Hepatocyte (in vitro differentiated cells): ENCODE data around the gene GCNT3. TPM values are rescaled to one million over a fixed set of nuclear protein-coding genes. Genes with fewer than 3 reads are reported as not detected.

Source experiments
- DNase-seq: peaks from one replicate; pipeline ENCODE4 v3.0.0-alpha.2; 2016; ENCODE audit warnings: low spot score
- H2AFZ ChIP-seq: fragments of 200-600 bp; sonication (generic); 2 replicates; pipeline ENCODE4 v1.6.0; 2016; ENCODE audit warnings: antibody characterized with exemption, mild to moderate bottlenecking
- H3K27ac ChIP-seq: fragments of 200-600 bp; sonication (generic); 2 replicates; pipeline ENCODE4 v1.5.1; 2016; ENCODE audit warnings: mild to moderate bottlenecking
- H3K27me3 ChIP-seq: fragments of 200-600 bp; sonication (generic); 2 replicates; pipeline ENCODE4 v1.6.1; 2016
- H3K36me3 ChIP-seq: fragments of 200-600 bp; sonication (generic); replicated peaks from 2 replicates; pipeline ENCODE4 v1.5.1; 2016; ENCODE audit warnings: low read depth; ENCODE audit not compliant: insufficient read depth
- H3K4me1 ChIP-seq: fragments of 200-600 bp; sonication (generic); 2 replicates; pipeline ENCODE4 v1.5.1; 2016; ENCODE audit warnings: mild to moderate bottlenecking, moderate library complexity; ENCODE audit not compliant: insufficient read depth
- H3K4me2 ChIP-seq: fragments of 200-600 bp; sonication (generic); 2 replicates; pipeline ENCODE4 v1.6.0; 2016
- H3K4me3 ChIP-seq: fragments of 200-600 bp; sonication (generic); 2 replicates; pipeline ENCODE4 v1.5.1; 2016; ENCODE audit warnings: mild to moderate bottlenecking
- H3K79me2 ChIP-seq: fragments of 200-600 bp; sonication (generic); 2 replicates; pipeline ENCODE4 v1.6.0; 2017; ENCODE audit warnings: mild to moderate bottlenecking
- H3K9me2 ChIP-seq: fragments of 200-600 bp; sonication (generic); replicated peaks from 2 replicates; pipeline ENCODE4 v1.6.0; 2017; ENCODE audit warnings: mild to moderate bottlenecking; ENCODE audit not compliant: insufficient read depth
- H3K9me3 ChIP-seq: fragments of 200-600 bp; sonication (generic); 2 replicates; pipeline ENCODE4 v1.5.1; 2016; ENCODE audit warnings: low read depth, mild to moderate bottlenecking
- H4K20me1 ChIP-seq: fragments of 200-600 bp; sonication (generic); 2 replicates; pipeline ENCODE4 v1.6.0; 2016; ENCODE audit warnings: mild to moderate bottlenecking; ENCODE audit not compliant: insufficient read depth, poor library complexity, severe bottlenecking
- EZH2 ChIP-seq: fragments of 200-600 bp; sonication (generic); IDR thresholded peaks from 2 replicates; pipeline ENCODE4 v1.6.1; 2016; ENCODE audit warnings: antibody characterized with exemption, mild to moderate bottlenecking, borderline replicate concordance
- EZH2phosphoT487 ChIP-seq: fragments of 200-600 bp; sonication (generic); IDR thresholded peaks from one replicate; pipeline ENCODE4 v1.6.1; 2018; ENCODE audit warnings: antibody characterized with exemption, mild to moderate bottlenecking, low read depth, moderate library complexity; ENCODE audit not compliant: unreplicated experiment, severe bottlenecking
- WGBS: methylation state at CpG from one replicate; pipeline ENCODE4 v1.1.6; 2016; ENCODE audit warnings: low lambda C conversion rate; ENCODE audit errors: missing lambda C conversion rate; 5-methylcytosine and 5-hydroxymethylcytosine counted together
- polyA plus RNA-seq: library from polyadenylated mRNA; unstranded; fragments of >200 nt; fragmentation: Nextera tagmentation; extraction: Ambion mirVana; gene quantifications from 2 replicates; pipeline ENCODE4 v1.2.1, GENCODE V29; 2016
- total RNA-seq: library from RNA; depleted of rRNA; stranded (reverse); fragments of >200 nt; gene quantifications from 2 replicates; pipeline ENCODE4 v1.2.3, GENCODE V29; 2014
- TF ChIP-seq, protein P1 (sequence below): fragments of 200-600 bp; sonication (generic); IDR thresholded peaks from 2 replicates; pipeline ENCODE4 v1.5.1; 2016; ENCODE audit warnings: antibody characterized with exemption, mild to moderate bottlenecking; ENCODE audit not compliant: poor library complexity

Gene GCNT3
- total and polyA plus RNA-seq, 2 experiments from 2014 or later, result 19.9 to 21.6 TPM

- H2AFZ ChIP-seq, result no peak overlapping the region
- no peak overlapping the region for H3K4me2 ChIP-seq
- peaks cover 66% of the 10 kb centered on the region for H3K79me2 ChIP-seq
- peaks cover 12% of the 10 kb centered on the region for H3K4me1 ChIP-seq
- H3K36me3 ChIP-seq, result no peaks in the 10 kb centered on the region
- DNase-seq, result no peak
- no peak for TF ChIP-seq EZH2phosphoT487
- TF ChIP-seq EZH2, result no peak
- TF ChIP-seq, protein P1, sequence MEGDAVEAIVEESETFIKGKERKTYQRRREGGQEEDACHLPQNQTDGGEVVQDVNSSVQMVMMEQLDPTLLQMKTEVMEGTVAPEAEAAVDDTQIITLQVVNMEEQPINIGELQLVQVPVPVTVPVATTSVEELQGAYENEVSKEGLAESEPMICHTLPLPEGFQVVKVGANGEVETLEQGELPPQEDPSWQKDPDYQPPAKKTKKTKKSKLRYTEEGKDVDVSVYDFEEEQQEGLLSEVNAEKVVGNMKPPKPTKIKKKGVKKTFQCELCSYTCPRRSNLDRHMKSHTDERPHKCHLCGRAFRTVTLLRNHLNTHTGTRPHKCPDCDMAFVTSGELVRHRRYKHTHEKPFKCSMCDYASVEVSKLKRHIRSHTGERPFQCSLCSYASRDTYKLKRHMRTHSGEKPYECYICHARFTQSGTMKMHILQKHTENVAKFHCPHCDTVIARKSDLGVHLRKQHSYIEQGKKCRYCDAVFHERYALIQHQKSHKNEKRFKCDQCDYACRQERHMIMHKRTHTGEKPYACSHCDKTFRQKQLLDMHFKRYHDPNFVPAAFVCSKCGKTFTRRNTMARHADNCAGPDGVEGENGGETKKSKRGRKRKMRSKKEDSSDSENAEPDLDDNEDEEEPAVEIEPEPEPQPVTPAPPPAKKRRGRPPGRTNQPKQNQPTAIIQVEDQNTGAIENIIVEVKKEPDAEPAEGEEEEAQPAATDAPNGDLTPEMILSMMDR, result no peak
- no peak overlapping the region for H3K4me3 ChIP-seq
- H3K9me2 ChIP-seq, result no peaks in the 10 kb centered on the region
- H3K27ac ChIP-seq, result no peak overlapping the region
- 100% methylated on average over 1 of the region's 1 CpG for WGBS
- peaks cover 17% of the 10 kb centered on the region for H4K20me1 ChIP-seq
- H3K27me3 ChIP-seq, result no peaks in the 10 kb centered on the region
- no peaks in the 10 kb centered on the region for H3K9me3 ChIP-seq
Measured at GRCh38 chr15:59654046-59654445, 42.5 kb downstream of the GCNT3 start.

- under 1% methylated on average over 46 of the region's 59 CpGs for WGBS
- H3K4me1 ChIP-seq, result peaks cover 12% of the 10 kb centered on the region
- TF ChIP-seq EZH2phosphoT487, result no peak
- TF ChIP-seq, protein P1, result no peak
- no peak for TF ChIP-seq EZH2
Measured at GRCh38 chr15:59656897-59657634, 45.5 kb downstream of the GCNT3 start, which contains the start of gene GTF2A2. TSS of gene GTF2A2 (minus strand) at chr15:59657515. CDS start at chr15:59652277, 5,238 bp downstream.

GRCh38 chr15:59657635-59658125 is 46.1 kb downstream of the GCNT3 start:
- no peaks in the 10 kb centered on the region for H3K9me3 ChIP-seq
- H4K20me1 ChIP-seq, result peaks cover 17% of the 10 kb centered on the region
- no peak for TF ChIP-seq EZH2phosphoT487
- TF ChIP-seq EZH2, result no peak
- TF ChIP-seq, protein P1, result no peak
- H3K4me1 ChIP-seq, result peaks cover 12% of the 10 kb centered on the region
- H3K27ac ChIP-seq, result peak overlapping the region; percentile 39
- WGBS, result 68% methylated on average over 23 of the region's 23 CpGs
- peaks cover 45% of the 10 kb centered on the region for H3K79me2 ChIP-seq
- H3K4me2 ChIP-seq, result peak overlapping the region; percentile 70
- H3K9me2 ChIP-seq, result no peaks in the 10 kb centered on the region
- no peaks in the 10 kb centered on the region for H3K36me3 ChIP-seq
- peak overlapping the region; percentile 59 for H2AFZ ChIP-seq
- DNase-seq, result no peak
- no peak overlapping the region for H3K4me3 ChIP-seq
- H3K27me3 ChIP-seq, result no peaks in the 10 kb centered on the region

More at GRCh38 chr15:59656897-59657634, 45.5 kb downstream of the GCNT3 start, which contains the start of gene GTF2A2:
- Histone ChIP-seq H3K9me2 (no peaks in the 10 kb centered on the region), H3K36me3 (no peaks in the 10 kb centered on the region), H3K27me3 (no peaks in the 10 kb centered on the region), H4K20me1 (peaks cover 17% of the 10 kb centered on the region), H2AFZ (peak within 1 kb of the TSS; percentile 69), H3K9me3 (no peaks in the 10 kb centered on the region), H3K27ac (peak within 1 kb of the TSS; percentile 86), H3K4me3 (peak within 1 kb of the TSS; percentile 86), H3K79me2 (peaks cover 51% of the 10 kb centered on the region), H3K4me2 (peak within 1 kb of the TSS; percentile 77)
- peak; percentile 97 for DNase-seq
